Chondrocyte (in vitro differentiated cells): ENCODE measurements around the gene ZNF639. TPM values are rescaled to one million over a fixed set of nuclear protein-coding genes. Genes with fewer than 3 reads are reported as not detected.

Experiments
- DNase-seq: peaks from one replicate; pipeline ENCODE4 v3.0.0; 2021; ENCODE audit warnings: mixed read lengths, low spot score
- H3K27ac Mint-ChIP-seq: one replicate; pipeline ENCODE4 v1.8.0; 2021; ENCODE audit warnings: mild to moderate bottlenecking, moderate library complexity, mixed read lengths; ENCODE audit not compliant: unreplicated experiment
- H3K27me3 Mint-ChIP-seq: 2 replicates; pipeline ENCODE4 v1.8.0; 2021; ENCODE audit warnings: low read depth, mixed read lengths
- H3K36me3 Mint-ChIP-seq: 2 replicates; pipeline ENCODE4 v1.8.0; 2021; ENCODE audit warnings: low read depth, mixed read lengths
- H3K4me1 Mint-ChIP-seq: 2 replicates; pipeline ENCODE4 v1.8.0; 2021; ENCODE audit warnings: low read depth, mild to moderate bottlenecking, mixed read lengths
- H3K4me3 Mint-ChIP-seq: one replicate; pipeline ENCODE4 v1.8.0; 2021; ENCODE audit warnings: mild to moderate bottlenecking, moderate library complexity, mixed read lengths; ENCODE audit not compliant: unreplicated experiment
- H3K9me3 Mint-ChIP-seq: 2 replicates; pipeline ENCODE4 v1.8.0; 2021; ENCODE audit warnings: low read depth, mixed read lengths
- CTCF ChIP-seq: fragments of 200-600 bp; sonication (generic); IDR thresholded peaks from 2 replicates; pipeline ENCODE4 v1.5.0; 2021; ENCODE audit warnings: antibody characterized with exemption, mild to moderate bottlenecking, moderate library complexity
- total RNA-seq: library from RNA; stranded (reverse); gene quantifications from 3 replicates; pipeline ENCODE4 v1.2.1, GENCODE V29; 2021

The ZNF639 gene
- total RNA-seq, 1 donor from 2014 or later: 35.4 TPM

GRCh38 chr3:179376474-179376873 is 53.6 kb downstream of the ZNF639 start:
- Mint-ChIP-seq H3K36me3 (peaks cover 23% of the 10 kb centered on the region), H3K4me1 (no peaks in the 10 kb centered on the region), H3K27ac (no peak overlapping the region), H3K9me3 (no peaks in the 10 kb centered on the region), H3K27me3 (no peaks in the 10 kb centered on the region), H3K4me3 (no peak overlapping the region)
- no peak for TF ChIP-seq CTCF
- no peak for DNase-seq

Other genes with a start within 250 kb of the ZNF639 start
- gene PIK3CA, start 174.7 kb upstream of the ZNF639 start, total RNA-seq: 29.0 to 40.5 TPM (median 29.3 TPM) in 3 replicates
- gene KCNMB3, start 71.9 kb upstream of the ZNF639 start, total RNA-seq: 2.0 to 3.6 TPM (median 2.4 TPM) in 3 replicates
- 46.4 to 56.6 TPM (median 50.3 TPM) in 3 replicates for gene MFN1, start 24.7 kb downstream of the ZNF639 start, total RNA-seq
- gene GNB4, start 128.4 kb downstream of the ZNF639 start, total RNA-seq: 73.8 to 77.6 TPM (median 75.9 TPM) in 3 replicates
- gene ACTL6A, start 239.9 kb downstream of the ZNF639 start, total RNA-seq: 37.4 to 46.3 TPM (median 37.8 TPM) in 3 replicates